AG09319 (cell line): ENCODE measurements around the gene STARD7.

Experiments used
- DNase-seq: peaks from one replicate; pipeline ENCODE4 v3.0.0-alpha.2; 2010; ENCODE audit warnings: low read depth; ENCODE audit errors: extremely low read depth
- TF ChIP-seq, protein P1 (sequence below): IDR thresholded peaks from 2 replicates; pipeline ENCODE4 v1.5.1; 2011; ENCODE audit warnings: low read depth, mild to moderate bottlenecking, inconsistent platforms, low read length, moderate library complexity

STARD7 gene

DNA sequence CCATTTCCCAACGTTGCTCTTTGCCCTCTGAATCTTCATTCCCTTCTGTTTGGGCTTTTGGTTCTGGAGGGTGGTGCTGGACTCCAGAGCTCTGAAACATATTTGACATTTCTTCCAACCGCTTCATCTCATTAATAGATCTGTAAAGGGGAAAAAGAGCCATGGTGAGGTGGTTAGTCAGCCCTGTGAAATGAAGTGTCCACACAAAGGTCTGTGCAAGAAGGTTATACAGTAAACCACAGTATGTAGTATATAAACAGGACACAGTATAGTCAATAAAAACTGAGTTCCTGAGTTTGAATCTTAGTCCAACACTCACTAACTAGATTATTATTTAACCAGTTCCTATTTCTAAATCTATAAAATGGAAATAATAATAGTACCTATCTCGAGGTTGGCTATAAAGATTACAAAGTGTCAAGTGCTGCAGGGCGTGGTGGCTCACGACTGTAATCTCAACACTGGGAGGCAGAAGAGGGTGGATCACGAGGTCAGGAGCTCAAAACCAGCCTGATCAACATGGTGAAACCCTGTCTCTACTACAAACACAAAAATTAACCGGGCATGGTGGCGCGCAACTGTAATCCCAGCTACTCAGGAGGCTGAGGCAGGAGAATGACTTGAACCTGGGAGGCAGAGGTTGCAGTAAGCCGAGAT lies 13.1 kb downstream of the STARD7 start:
- TF ChIP-seq, protein P1, sequence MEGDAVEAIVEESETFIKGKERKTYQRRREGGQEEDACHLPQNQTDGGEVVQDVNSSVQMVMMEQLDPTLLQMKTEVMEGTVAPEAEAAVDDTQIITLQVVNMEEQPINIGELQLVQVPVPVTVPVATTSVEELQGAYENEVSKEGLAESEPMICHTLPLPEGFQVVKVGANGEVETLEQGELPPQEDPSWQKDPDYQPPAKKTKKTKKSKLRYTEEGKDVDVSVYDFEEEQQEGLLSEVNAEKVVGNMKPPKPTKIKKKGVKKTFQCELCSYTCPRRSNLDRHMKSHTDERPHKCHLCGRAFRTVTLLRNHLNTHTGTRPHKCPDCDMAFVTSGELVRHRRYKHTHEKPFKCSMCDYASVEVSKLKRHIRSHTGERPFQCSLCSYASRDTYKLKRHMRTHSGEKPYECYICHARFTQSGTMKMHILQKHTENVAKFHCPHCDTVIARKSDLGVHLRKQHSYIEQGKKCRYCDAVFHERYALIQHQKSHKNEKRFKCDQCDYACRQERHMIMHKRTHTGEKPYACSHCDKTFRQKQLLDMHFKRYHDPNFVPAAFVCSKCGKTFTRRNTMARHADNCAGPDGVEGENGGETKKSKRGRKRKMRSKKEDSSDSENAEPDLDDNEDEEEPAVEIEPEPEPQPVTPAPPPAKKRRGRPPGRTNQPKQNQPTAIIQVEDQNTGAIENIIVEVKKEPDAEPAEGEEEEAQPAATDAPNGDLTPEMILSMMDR: no peak
- DNase-seq: no peak

DNA sequence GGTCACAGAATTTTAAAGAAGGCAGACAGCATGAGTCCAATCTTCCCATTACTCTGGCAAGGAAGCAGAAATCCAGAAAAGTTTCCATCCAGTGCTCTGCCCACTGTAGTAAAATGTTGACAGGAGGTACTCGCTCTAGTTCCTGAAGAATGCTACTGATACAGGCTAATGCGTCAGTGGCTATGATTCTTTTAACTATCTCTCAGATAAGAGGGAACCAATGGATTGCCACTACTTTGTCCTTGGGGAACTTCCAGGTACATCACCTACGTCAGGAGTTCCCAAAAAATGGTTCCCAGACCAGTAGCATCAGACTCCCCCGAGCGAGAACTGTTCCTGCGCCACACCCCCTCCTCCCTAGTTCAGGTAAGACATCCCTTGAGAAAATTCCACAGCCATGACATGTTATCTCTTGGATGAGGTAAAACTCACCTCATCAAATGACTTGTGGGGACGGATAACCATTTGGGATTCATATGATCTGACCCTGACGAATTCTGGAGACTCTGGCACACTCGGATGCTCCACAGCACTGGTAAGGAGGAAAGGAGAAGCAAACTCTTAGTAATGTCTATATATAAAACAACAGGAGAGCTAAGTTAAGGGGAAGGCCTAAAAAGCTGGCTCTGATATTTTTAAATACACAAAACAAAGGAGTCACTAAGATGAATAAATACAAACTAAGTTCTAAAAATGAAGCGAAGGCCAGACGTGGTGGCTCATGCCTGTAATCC lies 16.5 kb downstream of the STARD7 start:
- no peak for DNase-seq
- TF ChIP-seq, protein P1: no peak

DNA sequence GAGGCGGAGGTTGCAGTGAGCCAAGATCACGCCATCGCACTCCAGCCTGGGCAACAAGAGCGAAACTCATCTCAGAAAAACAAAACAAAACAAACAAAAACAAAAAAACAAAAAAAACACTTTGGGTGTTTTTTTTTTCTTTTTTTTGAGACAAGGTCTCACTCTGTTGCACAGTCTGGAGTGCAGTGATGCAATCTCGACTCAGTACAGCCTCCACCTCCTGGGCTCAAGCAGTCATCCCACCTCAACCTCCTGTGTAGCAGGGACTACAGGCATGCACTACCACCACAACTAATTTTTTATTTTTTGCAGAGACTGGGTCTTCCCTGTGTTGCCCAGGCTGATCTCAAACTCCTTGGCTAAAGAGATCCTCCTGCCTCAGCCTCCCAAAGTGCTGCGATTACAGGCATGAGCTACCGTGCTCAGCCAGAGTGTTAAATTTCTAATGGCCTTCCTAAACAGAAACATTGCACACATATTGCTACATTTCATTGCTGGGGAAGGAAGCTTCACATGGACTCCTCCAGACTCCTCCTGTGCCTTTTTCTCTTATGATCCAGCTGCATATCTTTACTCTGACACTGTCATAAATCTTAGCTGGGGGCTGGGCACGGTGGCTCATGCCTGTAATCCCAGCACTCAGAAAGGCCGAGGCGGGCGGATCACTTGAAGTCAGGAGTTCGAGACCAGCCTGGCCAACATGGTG lies 19.7 kb downstream of the STARD7 start:
- no peak for DNase-seq
- TF ChIP-seq, protein P1: no peak

DNA sequence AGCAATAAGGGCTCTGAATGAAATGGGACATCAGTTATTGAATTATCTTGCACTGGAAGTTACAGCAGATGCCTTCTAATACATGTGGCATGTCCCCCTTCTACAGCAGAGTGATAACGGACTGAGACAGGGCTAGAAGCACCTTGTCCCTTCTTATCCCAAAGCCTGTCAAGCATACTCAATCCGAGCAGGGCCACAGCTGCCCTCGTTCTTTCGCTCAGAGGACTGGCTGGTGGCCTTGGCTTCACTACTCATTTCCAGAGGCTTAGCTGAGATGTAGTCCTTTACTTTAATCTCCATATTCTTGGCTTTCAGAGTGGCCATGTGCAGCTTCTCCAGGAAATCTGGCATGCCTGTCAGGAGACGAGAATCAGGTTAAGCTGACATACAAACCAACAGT lies 22.1 kb downstream of the STARD7 start:
- TF ChIP-seq, protein P1: no peak
- no peak for DNase-seq

DNA sequence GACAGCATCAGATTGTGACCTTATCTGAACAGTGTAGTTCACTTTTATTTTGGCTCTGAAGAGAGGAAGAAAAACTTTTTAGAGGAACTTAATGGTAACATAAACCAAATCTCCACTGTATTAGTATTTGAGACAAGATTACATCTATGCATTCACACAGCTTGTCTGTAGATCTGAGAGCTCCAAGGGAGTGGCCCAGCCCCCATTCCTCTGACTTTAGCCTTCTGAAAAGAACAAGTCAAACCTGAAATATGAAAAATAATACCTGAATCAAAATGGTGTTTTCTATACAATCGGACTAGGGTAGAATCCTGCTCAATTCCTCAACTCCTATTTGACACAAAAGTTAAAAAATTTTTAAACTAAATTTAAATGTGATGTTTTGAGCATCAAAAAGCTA lies 23.1 kb downstream of the STARD7 start:
- TF ChIP-seq, protein P1: no peak
- DNase-seq: no peak

DNA sequence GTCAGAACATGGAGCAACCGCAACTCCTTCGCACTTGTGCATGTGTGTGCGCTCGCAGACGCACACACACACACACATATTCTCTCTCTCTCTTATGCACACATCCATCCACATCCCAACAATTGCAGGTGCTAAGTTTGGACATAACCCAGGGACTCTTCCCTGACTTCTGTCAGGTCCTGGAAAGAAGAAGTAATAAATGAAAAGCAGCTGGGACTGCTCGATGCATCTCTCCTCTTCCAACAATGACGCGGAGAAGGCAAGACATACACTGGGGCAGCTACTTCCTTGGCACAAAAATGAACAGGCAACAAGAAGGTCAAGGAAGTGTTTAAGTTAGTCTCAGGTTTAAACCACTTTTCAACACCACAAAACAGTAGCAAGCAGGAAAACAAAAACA lies 23.6 kb downstream of the STARD7 start:
- TF ChIP-seq, protein P1: no peak
- no peak for DNase-seq

DNA sequence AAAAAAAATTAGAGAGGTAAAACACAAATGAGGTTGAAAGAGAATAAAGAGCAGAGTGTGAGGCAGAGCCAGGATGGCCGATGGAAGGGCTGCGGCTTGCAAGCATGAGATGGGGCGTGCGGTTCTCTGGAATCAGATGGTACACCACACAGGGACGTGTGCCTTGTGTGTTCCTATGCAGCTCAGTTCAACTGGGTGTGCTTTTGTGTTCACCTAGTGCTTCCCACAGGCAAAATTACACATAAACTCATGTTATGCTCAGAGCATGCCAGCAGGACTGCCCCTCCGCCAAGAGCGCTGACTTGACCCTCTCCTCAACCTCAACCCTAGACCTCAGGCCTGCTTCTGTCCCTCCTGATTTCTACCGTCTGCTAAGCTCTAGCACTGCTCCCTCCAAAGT lies 24.4 kb downstream of the STARD7 start:
- no peak for DNase-seq

More for the DNA sequence above, 24.4 kb downstream of the STARD7 start:
- TF ChIP-seq, protein P1: no peak
